H1 (cell line): ENCODE data around the gene SPOCK1. TPM values are rescaled to one million over a fixed set of nuclear protein-coding genes. Genes with fewer than 3 reads are reported as not detected.

ENCODE experiments used
- CTCF ChIA-PET: fragments of 300-600 bp; sonication (Branson Sonifier 250); formaldehyde crosslinking; loops from one replicate; lab custom pipeline; 2021; ENCODE audit not compliant: partially characterized antibody; lab: Charles Lee
- POLR2A ChIA-PET: fragments of 300-600 bp; sonication (Branson Sonifier 250); formaldehyde crosslinking; loops from one replicate; lab custom pipeline; 2021; ENCODE audit warnings: inconsistent platforms; ENCODE audit not compliant: partially characterized antibody; lab: Charles Lee
- DNase-seq, 2 experiments: peaks; one replicate each; pipeline versions ENCODE4 v3.0.0 to v3.0.0-alpha.2; 2010 to 2022; ENCODE audit warnings: low spot score in 2 of 2, low read depth in 1 of 2, mixed read lengths in 1 of 2
- FAIRE-seq: peaks from 2 replicates; lab custom pipeline; 2011; peaks lifted over from hg19 to GRCh38; lab: Jason Lieb, UNC
- H2AFZ ChIP-seq: 2 replicates; pipeline ENCODE4 v1.8.1; 2012; ENCODE audit warnings: low read length, inconsistent platforms
- H2AK5ac ChIP-seq: 2 replicates; pipeline ENCODE4 v1.6.1; 2013; ENCODE audit warnings: low read depth, low read length
- H2BK120ac ChIP-seq: replicated peaks from 2 replicates; pipeline ENCODE3; 2013; ENCODE audit warnings: low read depth, low read length, inconsistent platforms
- H2BK12ac ChIP-seq: 2 replicates; pipeline ENCODE4 v1.6.1; 2013; ENCODE audit warnings: low read depth, low read length
- H2BK15ac ChIP-seq: 2 replicates; pipeline ENCODE4 v1.6.1; 2013; ENCODE audit warnings: low read length
- H2BK20ac ChIP-seq: 2 replicates; pipeline ENCODE4 v1.6.1; 2013; ENCODE audit warnings: low read length
- H2BK5ac ChIP-seq: 2 replicates; pipeline ENCODE4 v1.6.1; 2013; ENCODE audit warnings: low read depth, low read length
- H3K14ac ChIP-seq: 2 replicates; pipeline ENCODE4 v1.6.1; 2013; ENCODE audit warnings: inconsistent platforms; ENCODE audit not compliant: insufficient read length
- H3K18ac ChIP-seq: 2 replicates; pipeline ENCODE4 v1.6.1; 2013; ENCODE audit warnings: low read length; ENCODE audit errors: extremely low read depth
- H3K23ac ChIP-seq: 2 replicates; pipeline ENCODE4 v1.6.1; 2013; ENCODE audit warnings: inconsistent platforms; ENCODE audit not compliant: insufficient read length
- H3K23me2 ChIP-seq: 2 replicates; pipeline ENCODE4 v1.6.1; 2013; ENCODE audit warnings: low read depth, low read length
- H3K27ac ChIP-seq: 2 replicates; pipeline ENCODE4 v1.6.1; 2011; ENCODE audit warnings: low read depth, low read length, inconsistent platforms
- H3K27me3 ChIP-seq, 4 experiments: replicated peaks in 1 of 4; 1 replicate in 1 of 4; 2 replicates in 3 of 4; pipeline versions ENCODE4 v1.6.1 to v1.8.1; 2011 to 2013; ENCODE audit warnings: low read length in 3 of 4, mild to moderate bottlenecking in 3 of 4, inconsistent platforms in 2 of 4, mixed read lengths in 2 of 4, moderate library complexity in 1 of 4; ENCODE audit not compliant: control insufficient read depth in 3 of 4, insufficient read depth in 3 of 4; ENCODE audit errors: extremely low read depth in 1 of 4
- H3K36me3 ChIP-seq, 4 experiments: 2 replicates each; pipeline versions ENCODE4 v1.6.1 to v1.8.1; 2011 to 2013; ENCODE audit warnings: mild to moderate bottlenecking in 4 of 4, low read length in 3 of 4, moderate library complexity in 2 of 4, control low read depth in 1 of 4, inconsistent platforms in 1 of 4; ENCODE audit not compliant: insufficient read depth in 4 of 4, control insufficient read depth in 2 of 4
- H3K4ac ChIP-seq: replicated peaks from 2 replicates; pipeline ENCODE3; 2013; ENCODE audit warnings: low read length, low read depth, mixed read lengths, inconsistent platforms; ENCODE audit not compliant: insufficient read length
- H3K4me1 ChIP-seq, 4 experiments: replicated peaks in 1 of 4; 1 replicate in 1 of 4; 2 replicates in 3 of 4; pipeline versions ENCODE4 v1.6.1 to v1.8.1; 2011 to 2013; ENCODE audit warnings: low read length in 3 of 4, inconsistent platforms in 2 of 4, mixed read lengths in 1 of 4; ENCODE audit not compliant: insufficient read depth in 4 of 4, control insufficient read depth in 3 of 4
- H3K4me2 ChIP-seq, 2 experiments: 2 replicates each; pipeline versions ENCODE4 v1.6.1 to v1.8.1; 2011 to 2013; ENCODE audit warnings: low read depth in 2 of 2, low read length in 2 of 2, control low read depth in 1 of 2, inconsistent platforms in 1 of 2, mild to moderate bottlenecking in 1 of 2; ENCODE audit not compliant: insufficient read depth in 1 of 2
- H3K4me3 ChIP-seq, 4 experiments: fragments of 200-600, 300-600 bp in 1 of 4; sonication (generic), shearing (Covaris generic), sonication (Bioruptor Twin) in 1 of 4; 2 replicates each; pipeline versions ENCODE4 v1.5.1 to v1.8.1; 2011 to 2016; ENCODE audit warnings: low read length in 4 of 4, low read depth in 3 of 4, control low read depth in 2 of 4, inconsistent platforms in 2 of 4, mild to moderate bottlenecking in 2 of 4, mixed read lengths in 1 of 4, moderate library complexity in 1 of 4; ENCODE audit not compliant: insufficient read depth in 2 of 4; ENCODE audit errors: extremely low read depth in 1 of 4
- H3K56ac ChIP-seq: replicated peaks from 2 replicates; pipeline ENCODE3; 2013; ENCODE audit warnings: low read depth, mild to moderate bottlenecking, mixed read lengths, low read length, inconsistent platforms; ENCODE audit not compliant: insufficient read length
- H3K79me1 ChIP-seq: 2 replicates; pipeline ENCODE4 v1.6.1; 2013; ENCODE audit warnings: low read depth, low read length, control low read depth
- H3K79me2 ChIP-seq, 2 experiments: 2 replicates each; pipeline versions ENCODE4 v1.6.1 to v1.8.1; 2012 to 2013; ENCODE audit warnings: low read length in 2 of 2, mild to moderate bottlenecking in 2 of 2, inconsistent platforms in 1 of 2; ENCODE audit not compliant: insufficient read depth in 2 of 2, control insufficient read depth in 1 of 2
- H3K9ac ChIP-seq, 4 experiments: replicated peaks in 1 of 4; 1 replicate in 1 of 4; 2 replicates in 3 of 4; pipeline versions ENCODE4 v1.6.1 to v1.8.1; 2011 to 2013; ENCODE audit warnings: low read depth in 3 of 4, low read length in 3 of 4, control low read depth in 2 of 4, mild to moderate bottlenecking in 2 of 4, moderate library complexity in 2 of 4, inconsistent platforms in 1 of 4; ENCODE audit errors: extremely low read depth in 1 of 4
- H3K9me3 ChIP-seq, 2 experiments: 2 replicates each; pipeline versions ENCODE4 v1.6.1 to v1.8.1; 2012 to 2013; ENCODE audit warnings: mild to moderate bottlenecking in 2 of 2, moderate library complexity in 2 of 2, control low read depth in 1 of 2, inconsistent platforms in 1 of 2, low read depth in 1 of 2, low read length in 1 of 2, mixed read lengths in 1 of 2; ENCODE audit not compliant: insufficient read depth in 2 of 2
- H4K20me1 ChIP-seq, 2 experiments: replicated peaks in 1 of 2; 2 replicates each; pipeline versions ENCODE3 to v1.8.1; 2011 to 2013; ENCODE audit warnings: inconsistent platforms in 2 of 2, low read length in 2 of 2, mild to moderate bottlenecking in 1 of 2; ENCODE audit not compliant: insufficient read depth in 2 of 2, control insufficient read depth in 1 of 2
- H4K5ac ChIP-seq: 2 replicates; pipeline ENCODE4 v1.6.1; 2013; ENCODE audit warnings: low read length, low read depth, mixed read lengths, inconsistent platforms; ENCODE audit not compliant: insufficient read length
- H4K8ac ChIP-seq: 2 replicates; pipeline ENCODE4 v1.8.0; 2013; ENCODE audit warnings: mild to moderate bottlenecking, moderate library complexity, low read length, inconsistent platforms; ENCODE audit not compliant: insufficient read depth; ENCODE audit errors: extremely low read depth
- H4K91ac ChIP-seq: replicated peaks from 2 replicates; pipeline ENCODE3; 2013; ENCODE audit warnings: low read length, mixed read lengths, inconsistent platforms; ENCODE audit not compliant: insufficient read length
- BCL11A ChIP-seq, 2 experiments: IDR thresholded peaks; one replicate each; pipeline ENCODE4 v1.6.1; 2011; ENCODE audit warnings: low read depth in 2 of 2, low read length in 2 of 2, mild to moderate bottlenecking in 2 of 2
- CHD1 ChIP-seq: IDR thresholded peaks from 2 replicates; pipeline ENCODE4 v1.6.1; 2012; ENCODE audit warnings: low read depth, low read length, improper control_type of control experiment
- CTBP2 ChIP-seq: IDR thresholded peaks from 2 replicates; pipeline ENCODE4 v1.7.0; 2011; ENCODE audit warnings: borderline replicate concordance, mild to moderate bottlenecking, moderate library complexity, mixed read lengths, low read length; ENCODE audit not compliant: insufficient read depth, insufficient read length
- EP300 ChIP-seq, 2 experiments: IDR thresholded peaks; 1 replicate in 1 of 2; 2 replicates in 1 of 2; pipeline ENCODE4 v1.6.1; 2011 to 2012; ENCODE audit warnings: low read depth in 2 of 2, low read length in 2 of 2, mild to moderate bottlenecking in 2 of 2, borderline replicate concordance in 1 of 2, inconsistent platforms in 1 of 2, moderate library complexity in 1 of 2
- FOSL1 ChIP-seq: IDR thresholded peaks from 2 replicates; pipeline ENCODE4 v1.6.1; 2011; ENCODE audit warnings: mild to moderate bottlenecking, low read depth, low read length, moderate library complexity; ENCODE audit not compliant: insufficient read depth
- HDAC2 ChIP-seq, 2 experiments: fragments of 300-600 bp in 1 of 2; sonication (generic) in 1 of 2; IDR thresholded peaks; 2 replicates each; pipeline ENCODE4 v1.6.1; 2011 to 2012; ENCODE audit warnings: low read depth in 2 of 2, low read length in 2 of 2, mild to moderate bottlenecking in 2 of 2, moderate library complexity in 2 of 2, borderline replicate concordance in 1 of 2, inconsistent platforms in 1 of 2
- HDAC6 ChIP-seq: IDR thresholded peaks from one replicate; pipeline ENCODE4 v1.7.1; 2012; ENCODE audit warnings: low read depth, mild to moderate bottlenecking, inconsistent platforms, low read length, moderate library complexity
- KDM5A ChIP-seq: fragments of 200-600 bp; IDR thresholded peaks from 2 replicates; pipeline ENCODE4 v1.7.1; 2012; ENCODE audit warnings: mild to moderate bottlenecking, low read length, inconsistent platforms, mixed read lengths
- POLR2AphosphoS5 ChIP-seq: IDR thresholded peaks from 2 replicates; pipeline ENCODE4 v1.6.1; 2011; ENCODE audit warnings: low read depth, low read length
- RAD21 ChIP-seq, 2 experiments: IDR thresholded peaks in 1 of 2; conservative IDR thresholded peaks in 1 of 2; 2 replicates each; pipeline ENCODE4 v1.6.1; 2011; ENCODE audit warnings: low read depth in 2 of 2, low read length in 2 of 2, improper control_type of control experiment in 1 of 2, inconsistent platforms in 1 of 2, mild to moderate bottlenecking in 1 of 2, moderate library complexity in 1 of 2
- SIRT6 ChIP-seq: IDR thresholded peaks from one replicate; pipeline ENCODE4 v1.7.1; 2012; ENCODE audit warnings: low read length, inconsistent platforms
- SIX5 ChIP-seq: IDR thresholded peaks from 2 replicates; pipeline ENCODE4 v1.6.1; 2011; ENCODE audit warnings: mild to moderate bottlenecking, low read depth, low read length
- SP4 ChIP-seq: IDR thresholded peaks from 2 replicates; pipeline ENCODE4 v1.6.1; 2012; ENCODE audit warnings: low read length, inconsistent platforms
- SUZ12 ChIP-seq: fragments of 200-600 bp; sonication (generic); IDR thresholded peaks from 2 replicates; pipeline ENCODE4 v1.6.1; 2012; ENCODE audit warnings: mild to moderate bottlenecking, inconsistent platforms, low read length, moderate library complexity, mixed read lengths
- WGBS, 2 experiments: shearing (Covaris generic) in 1 of 2; methylation state at CpG; one replicate each; pipeline versions ENCODE4 v1.1.6 to v1.1.7; 2013 to 2015; ENCODE audit warnings: low lambda C conversion rate in 2 of 2, mixed read lengths in 2 of 2, inconsistent platforms in 1 of 2, low coverage in 1 of 2, missing lambda C conversion rate in 1 of 2; ENCODE audit not compliant: insufficient replicate concordance in 2 of 2, insufficient coverage in 1 of 2, insufficient read length in 1 of 2; ENCODE audit errors: extremely low coverage in 1 of 2, missing lambda C conversion rate in 1 of 2; 5-methylcytosine and 5-hydroxymethylcytosine counted together
- polyA plus RNA-seq, 7 experiments: library from polyadenylated mRNA; depleted of rRNA in 3 of 7; stranded (reverse) in 5 of 7; unstranded in 2 of 7; fragments of >200 nt in 5 of 7; fragments of 200-250 nt in 2 of 7; gene quantifications; 1 replicate in 5 of 7; 2 replicates in 1 of 7; 4 replicates in 1 of 7; pipeline versions ENCODE4 v1.2.1 to v1.2.3, GENCODE V29; 2011 to 2013; ENCODE audit warnings: missing spikeins in 2 of 7, mixed read lengths in 2 of 7
- total RNA-seq: library from RNA; stranded (reverse); fragmentation: NEBNext Ultra II Directional; extraction: Animal tissue kit (Norgen Biotek cat#: 25700); gene quantifications from 2 replicates; pipeline ENCODE4 v1.2.1, GENCODE V29; 2021

SPOCK1 gene
- total and polyA plus RNA-seq, 2 of the 8 experiments (the other 6 are each of a cell fraction or from before 2014, with no cell fraction given), result 6.9 to 18.1 TPM

DNA sequence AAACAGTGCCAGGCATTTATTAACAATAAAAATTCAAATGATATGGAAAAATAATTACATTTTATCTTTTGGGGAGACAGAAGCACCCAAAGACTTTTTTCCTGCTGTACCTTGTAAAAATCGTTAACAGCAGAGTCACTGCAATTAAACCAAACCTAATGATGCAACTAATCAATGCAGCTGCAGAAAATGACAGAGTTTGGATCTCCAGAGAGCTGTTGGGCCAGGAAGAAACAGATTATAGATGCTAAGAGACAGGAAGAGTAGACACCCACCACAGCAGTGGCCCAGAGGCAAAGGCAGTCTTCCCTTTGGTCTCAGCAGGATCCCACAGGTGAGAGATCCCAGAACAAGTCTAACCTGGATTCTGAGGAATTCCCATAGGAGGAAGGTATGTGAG is 53.0 kb downstream of the SPOCK1 start:
- no peaks in the 10 kb centered on the region for H3K9me3 ChIP-seq
- POLR2A ChIA-PET, result interaction anchor here (1.1 kb wide), 1 partner anchor 14 kb away, joined by 3 read pairs; no protein-coding TSS in a partner anchor
- TF ChIP-seq BCL11A (IDR thresholded peaks at IDR 0.05; ENCODE audit: low read depth in 2 of 2, low read length in 2 of 2) (no peak), SP4 (no peak), HDAC6 (no peak), CTBP2 (no peak), POLR2AphosphoS5 (no peak), KDM5A (no peak), SIRT6 (no peak), EP300 (IDR thresholded peaks at IDR 0.05; ENCODE audit: borderline replicate concordance in 1 of 2, low read depth in 2 of 2, low read length in 2 of 2) (no peak), HDAC2 (IDR thresholded peaks at IDR 0.05; ENCODE audit: borderline replicate concordance in 1 of 2, low read depth in 2 of 2, low read length in 2 of 2) (no peak), FOSL1 (no peak), SUZ12 (no peak), CHD1 (no peak), SIX5 (no peak), RAD21 (IDR thresholded peaks at IDR 0.05 in 1 of 2, conservative IDR thresholded peaks at IDR 0.05 in 1 of 2; ENCODE audit: low read depth in 2 of 2, low read length in 2 of 2) (no peak)

More for the DNA sequence above, 53.0 kb downstream of the SPOCK1 start:
- Histone ChIP-seq H2BK20ac (no peak overlapping the region), H2BK5ac (no peak overlapping the region), H4K91ac (no peak overlapping the region), H4K20me1 (no peaks in the 10 kb centered on the region), H4K8ac (no peak overlapping the region), H3K9ac (no peak overlapping the region), H3K36me3 (no peaks in the 10 kb centered on the region), H3K4me2 (no peak overlapping the region), H2BK15ac (no peak overlapping the region), H3K14ac (no peak overlapping the region), H3K79me1 (no peaks in the 10 kb centered on the region), H3K18ac (no peak overlapping the region), H3K27me3 (peaks cover 0 to 1% (median 0%) of the 10 kb centered on the region in 4 experiments; a peak in 1 of 7 replicates), H3K4ac (no peak overlapping the region), H4K5ac (no peak overlapping the region), H3K23me2 (0 out of 2 replicates have a peak, but pooled peaks cover 2% of the 10 kb centered on the region), H2BK120ac (no peak overlapping the region), H3K56ac (no peak overlapping the region), H2BK12ac (no peak overlapping the region), H3K23ac (no peak overlapping the region), H3K79me2 (no peaks in the 10 kb centered on the region), H3K4me1 (no peaks in the 10 kb centered on the region), H3K4me3 (no peak overlapping the region), H3K27ac (no peak overlapping the region), H2AFZ (no peak overlapping the region), H2AK5ac (no peak overlapping the region)
- CTCF ChIA-PET, result interaction anchor here (1.5 kb wide), 1 partner anchor 125 kb away, joined by 3 read pairs; no protein-coding TSS in a partner anchor
- no peak for FAIRE-seq
- 76% methylated on average over 1 of the region's 1 CpG; no CpG with 5 or more reads in 1 of the 2 experiments for WGBS, 2 experiments
- no peak for DNase-seq
